Measurements from ENCODE around the gene ICAM3. TPM values are rescaled to one million over a fixed set of nuclear protein-coding genes. Genes with fewer than 3 reads are reported as not detected.

ICAM3 gene
- total RNA-seq, 2 donors from 2014 or later, result 27.2 to 31.8 TPM

- Histone ChIP-seq H3K4me3 (peak overlapping the region; percentile 42), H3K9me3 (no peaks in the 10 kb centered on the region), H3K9ac (ENCODE audit: low read depth in 2 of 2, low read length in 2 of 2) (peak overlapping the region in 1 of 2 donors; percentile 5), H3K27me3 (peaks cover 81% of the 10 kb centered on the region), H3K4me1 (peaks cover 44% of the 10 kb centered on the region), H3K36me3 (no peaks in the 10 kb centered on the region), H3K27ac (no peak overlapping the region)
- TF ChIP-seq CTCF (IDR thresholded peaks at IDR 0.05), result no peak
- DNase-seq, result no peak
- intact Hi-C loops (cut with DNase I), result no loop called here
Observed at GRCh38 chr19:10292789-10293636, 46.4 kb downstream of the ICAM3 start.

GRCh38 chr19:10292206-10292788 lies 47.1 kb downstream of the ICAM3 start:
- no peak overlapping the region for H3K27ac ChIP-seq
- peaks cover 46% of the 10 kb centered on the region for H3K4me1 ChIP-seq
- no peak for TF ChIP-seq CTCF (IDR thresholded peaks at IDR 0.05)
- no peaks in the 10 kb centered on the region for H3K9me3 ChIP-seq
- peaks cover 88% of the 10 kb centered on the region for H3K27me3 ChIP-seq
- H3K9ac ChIP-seq (ENCODE audit: low read depth in 2 of 2, low read length in 2 of 2), result peak overlapping the region in 1 of 2 donors; percentile 40
- H3K36me3 ChIP-seq, result no peaks in the 10 kb centered on the region
- H3K4me3 ChIP-seq, result peak overlapping the region; percentile 42
- DNase-seq, result peak; percentile 92
- intact Hi-C loops (cut with DNase I), result no loop called here

GRCh38 chr19:10291554-10292205 lies 47.7 kb downstream of the ICAM3 start:
- TF ChIP-seq CTCF (IDR thresholded peaks at IDR 0.05), result no peak
- H3K36me3 ChIP-seq, result no peaks in the 10 kb centered on the region
- H3K9me3 ChIP-seq, result no peaks in the 10 kb centered on the region
- no peak overlapping the region for H3K27ac ChIP-seq
- peak overlapping the region; percentile 42 for H3K4me3 ChIP-seq
- peaks cover 53% of the 10 kb centered on the region for H3K4me1 ChIP-seq
- peaks cover 86% of the 10 kb centered on the region for H3K27me3 ChIP-seq
- DNase-seq, result no peak
- peak overlapping the region; percentile 40 to 48 for H3K9ac ChIP-seq (ENCODE audit: low read depth in 2 of 2, low read length in 2 of 2)
- intact Hi-C loops (cut with DNase I), result no loop called here

- Histone ChIP-seq H3K9me3 (no peaks in the 10 kb centered on the region), H3K4me3 (peak overlapping the region; percentile 42), H3K36me3 (no peaks in the 10 kb centered on the region), H3K27me3 (peaks cover 80% of the 10 kb centered on the region), H3K27ac (no peak overlapping the region), H3K9ac (ENCODE audit: low read depth in 2 of 2, low read length in 2 of 2) (peak overlapping the region in 1 of 2 donors; percentile 48), H3K4me1 (peaks cover 51% of the 10 kb centered on the region)
- TF ChIP-seq CTCF (IDR thresholded peaks at IDR 0.05), result no peak
- peak; percentile 77 for DNase-seq
- intact Hi-C loops (cut with DNase I), result no loop called here
Observed at GRCh38 chr19:10290876-10291553, 48.4 kb downstream of the ICAM3 start.

- intact Hi-C loops (cut with DNase I), result no loop called here
- no peaks in the 10 kb centered on the region for H3K36me3 ChIP-seq
- peaks cover 76% of the 10 kb centered on the region for H3K27me3 ChIP-seq
- TF ChIP-seq CTCF (IDR thresholded peaks at IDR 0.05), result no peak
- no peak overlapping the region for H3K4me3 ChIP-seq
- no peak for DNase-seq
- H3K9ac ChIP-seq (ENCODE audit: low read depth in 2 of 2, low read length in 2 of 2), result no peak overlapping the region
- H3K27ac ChIP-seq, result no peak overlapping the region
- H3K4me1 ChIP-seq, result peaks cover 45% of the 10 kb centered on the region
- H3K9me3 ChIP-seq, result no peaks in the 10 kb centered on the region
Observed at GRCh38 chr19:10290357-10290875, 49.0 kb downstream of the ICAM3 start.

Data from colonic mucosa (tissue), 4 donors.